Activated CD4-positive, CD25-positive, alpha-beta regulatory T cell treated with anti-CD3 and anti-CD28 coated beads, Interleukin-2, amount 50 U/mL, for 24 hours (primary cell): ENCODE data around the gene ST8SIA1.

Source experiments
- ATAC-seq, 2 donors: fragments of 150-1000 bp; cut with Tn5 transposase; one replicate each; pipeline ENCODE4 v1.10.0; 2021; ENCODE audit warnings: mild to moderate bottlenecking in 1 of 2, moderate library complexity in 1 of 2

Gene ST8SIA1

DNA sequence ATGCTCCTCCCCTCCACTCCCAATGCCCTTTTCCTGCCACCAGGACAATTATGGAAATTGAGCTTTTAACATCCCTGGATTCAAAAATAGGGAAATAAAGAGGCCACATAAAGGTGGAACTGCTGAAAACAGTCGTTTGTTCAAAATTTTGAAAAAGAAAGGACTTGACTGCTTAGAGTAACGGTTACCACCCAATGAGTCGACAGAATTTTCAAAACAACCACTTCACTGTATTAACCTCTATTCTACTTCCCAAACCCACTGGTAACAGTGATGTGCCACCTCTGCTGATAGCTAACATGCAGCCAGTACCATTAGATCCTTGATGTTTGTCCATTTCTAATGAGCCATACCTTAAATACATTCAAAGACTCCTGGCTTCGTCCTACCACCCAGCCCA lies 4.9 kb downstream of the ST8SIA1 start:
- no peak for ATAC-seq

DNA sequence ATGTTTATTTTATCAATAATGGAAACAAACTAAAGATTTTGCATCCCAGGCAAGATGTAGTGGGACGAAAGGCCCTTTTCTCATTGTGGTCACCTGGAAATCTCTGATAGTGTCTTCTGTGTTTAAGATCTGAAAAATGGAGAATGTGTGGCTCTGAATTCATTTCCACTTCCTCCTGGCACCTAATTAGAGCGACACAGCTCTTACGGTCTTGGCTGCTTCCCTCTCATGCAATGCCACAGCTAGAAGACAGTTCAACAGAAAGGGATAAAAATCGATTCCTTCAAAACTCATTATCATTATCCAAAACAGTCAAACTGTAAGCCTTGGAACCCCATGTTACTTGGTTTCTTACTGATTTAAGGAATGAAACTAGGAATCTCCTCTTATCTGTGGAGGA lies 9.3 kb downstream of the ST8SIA1 start:
- ATAC-seq: no peak

DNA sequence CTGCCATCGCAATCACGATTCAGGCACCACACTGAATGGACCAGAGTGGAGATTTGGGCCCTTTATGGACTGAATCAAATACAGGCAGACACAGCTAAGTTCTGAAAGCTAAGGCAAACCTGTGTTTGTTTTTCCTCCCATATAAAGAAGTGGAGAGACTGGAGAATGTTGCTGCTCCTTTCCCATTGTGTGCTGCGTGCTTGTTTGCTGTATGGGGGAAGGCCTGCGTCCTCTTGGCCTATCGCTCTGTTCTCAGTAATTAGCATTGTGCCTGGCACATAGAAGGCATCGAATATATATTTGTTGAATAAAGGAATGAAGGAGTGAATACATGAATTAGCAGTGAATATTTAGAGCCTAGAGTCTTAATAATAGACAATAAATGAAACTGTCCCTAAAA lies 12.4 kb downstream of the ST8SIA1 start:
- no peak for ATAC-seq

DNA sequence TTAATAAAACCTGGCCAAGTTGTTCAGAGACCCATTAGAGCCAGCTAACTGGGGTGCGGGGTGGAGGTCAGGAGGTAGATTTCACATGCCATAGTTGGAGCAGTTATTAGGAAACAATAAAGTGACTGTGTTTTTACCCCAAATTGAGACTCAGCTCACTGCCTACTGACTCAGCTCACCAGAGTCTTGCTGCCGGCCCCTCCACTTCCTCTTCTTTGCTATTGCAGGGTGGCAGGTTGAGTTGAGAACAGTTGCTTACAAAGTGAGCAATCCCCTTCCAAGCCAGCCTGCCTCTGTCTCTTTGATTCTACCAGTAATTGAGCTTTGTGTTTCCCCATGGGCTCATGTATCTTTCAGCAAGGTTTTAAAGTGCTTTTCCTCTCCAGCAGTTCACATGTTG lies 12.9 kb downstream of the ST8SIA1 start:
- ATAC-seq: peak; percentile 92 to 95

- no peak for ATAC-seq
Measured at GRCh38 chr12:22321018-22321605, 13.4 kb downstream of the ST8SIA1 start.

GRCh38 chr12:22318108-22318737 lies 16.3 kb downstream of the ST8SIA1 start:
- ATAC-seq: no peak

GRCh38 chr12:22313963-22314330 lies 20.6 kb downstream of the ST8SIA1 start:
- no peak for ATAC-seq

- no peak for ATAC-seq
Measured at GRCh38 chr12:22313286-22313962, 21.1 kb downstream of the ST8SIA1 start.

GRCh38 chr12:22312336-22312735 lies 22.2 kb downstream of the ST8SIA1 start:
- ATAC-seq: no peak

DNA sequence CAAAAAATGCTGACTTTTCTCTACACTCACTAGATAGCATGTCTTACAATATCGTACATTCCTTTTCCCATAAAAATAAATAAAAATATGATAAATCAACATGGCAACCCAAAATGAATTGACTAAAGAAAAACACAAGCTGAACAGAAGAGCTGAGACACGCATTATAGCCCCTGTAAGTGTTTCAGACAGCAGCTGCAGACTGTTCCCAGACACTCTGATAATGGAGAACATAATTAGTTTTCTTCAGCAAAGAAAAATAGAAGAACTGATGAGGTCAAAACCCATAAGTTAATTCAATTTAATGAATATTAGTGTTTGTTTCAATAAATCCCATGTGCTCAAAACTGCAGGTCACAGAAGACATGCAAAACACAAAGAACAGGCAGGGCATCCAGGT lies 23.8 kb downstream of the ST8SIA1 start:
- ATAC-seq: no peak

- ATAC-seq: no peak
Measured at GRCh38 chr12:22310275-22310674, 24.2 kb downstream of the ST8SIA1 start.

- ATAC-seq: no peak
Measured at GRCh38 chr12:22307811-22308210, 26.7 kb downstream of the ST8SIA1 start.

DNA sequence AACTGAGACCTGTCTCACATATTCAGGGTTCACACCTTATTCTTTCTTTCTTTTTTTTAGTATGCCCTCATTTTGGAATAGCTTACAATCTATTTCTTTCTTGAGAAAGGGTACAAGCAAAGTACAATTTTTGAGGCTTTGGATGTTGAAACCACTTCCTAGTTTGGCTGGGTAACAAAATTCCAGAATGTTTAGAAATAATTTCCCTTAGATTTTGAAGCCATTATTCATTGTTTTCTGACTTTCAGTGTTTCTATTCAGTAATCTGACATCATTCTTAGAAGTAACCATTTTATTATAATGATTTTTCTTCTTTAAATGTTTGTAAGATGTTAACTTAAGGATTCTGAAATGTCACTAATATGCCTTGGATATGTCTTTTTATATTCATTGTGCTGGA lies 28.2 kb downstream of the ST8SIA1 start:
- no peak for ATAC-seq

GRCh38 chr12:22304341-22304740 lies 30.2 kb downstream of the ST8SIA1 start:
- no peak for ATAC-seq

- ATAC-seq: no peak
Measured at GRCh38 chr12:22299294-22299912, 35.1 kb downstream of the ST8SIA1 start.

DNA sequence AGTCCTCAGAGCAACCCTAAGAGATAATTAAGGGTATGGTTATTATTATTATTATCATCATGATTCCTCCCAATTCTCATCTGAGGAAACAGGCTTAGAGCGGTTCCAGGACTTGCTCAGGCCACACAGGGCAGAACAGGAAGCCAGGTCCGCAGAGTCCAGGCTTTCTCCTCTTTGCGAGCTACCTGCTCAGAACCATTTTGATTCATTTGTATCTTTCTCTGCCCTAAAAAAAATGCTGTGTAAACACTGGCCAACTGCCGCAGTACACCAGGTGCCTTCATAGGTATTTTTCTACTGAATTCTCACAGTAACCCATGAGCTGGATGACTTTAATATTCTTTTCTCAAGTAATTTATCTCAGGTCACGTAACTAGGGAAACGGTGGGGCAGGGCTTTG lies 45.3 kb downstream of the ST8SIA1 start:
- no peak for ATAC-seq

- peak; percentile 83 to 86 for ATAC-seq
Measured at GRCh38 chr12:22287776-22288621, 46.5 kb downstream of the ST8SIA1 start.

GRCh38 chr12:22287101-22287500 lies 47.4 kb downstream of the ST8SIA1 start:
- no peak for ATAC-seq

- ATAC-seq: no peak
Measured at GRCh38 chr12:22286569-22286968, 47.9 kb downstream of the ST8SIA1 start.

DNA sequence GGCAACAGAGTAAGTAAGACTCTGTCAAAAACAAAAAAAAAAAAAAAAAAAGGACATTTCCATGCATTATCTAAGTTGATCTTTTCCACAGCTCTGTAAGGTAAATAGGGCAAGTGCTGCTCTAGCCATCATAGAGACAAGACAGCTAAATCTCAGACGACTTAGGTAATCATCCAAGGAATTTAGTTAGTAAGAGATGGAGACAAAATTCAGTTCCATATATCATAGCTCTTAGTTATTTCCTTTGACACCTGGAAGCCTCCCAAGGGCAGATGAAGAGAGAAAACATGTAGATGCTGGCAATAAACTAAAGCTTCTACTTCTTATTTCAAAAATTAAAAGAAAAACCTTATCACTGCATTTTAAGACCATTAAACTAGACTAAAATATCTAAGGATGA lies 48.7 kb downstream of the ST8SIA1 start:
- no peak for ATAC-seq

- no peak for ATAC-seq
Measured at GRCh38 chr12:22284871-22285270, 49.6 kb downstream of the ST8SIA1 start.

GRCh38 chr12:22283508-22283907 lies 51.0 kb downstream of the ST8SIA1 start:
- ATAC-seq: no peak

GRCh38 chr12:22283006-22283506 lies 51.5 kb downstream of the ST8SIA1 start:
- ATAC-seq: no peak
